ENCODE measurements around the gene PIK3C3.
"Not testable (repeated sequence)": the region's sequence is repeated elsewhere in the genome, so short reads cannot be mapped to it uniquely, and the experiment has no call there.

The PIK3C3 gene

GRCh38 chr18:42080340-42080739 is 125.3 kb downstream of the PIK3C3 start:
- DNase-seq: no peak

- no peak for DNase-seq
These were observed 127.6 kb downstream of the PIK3C3 start for GRCh38 chr18:42082415-42083234.

- DNase-seq: no peak
These were observed 131.3 kb downstream of the PIK3C3 start for GRCh38 chr18:42086288-42086687.

- DNase-seq: no peak
These were observed 132.2 kb downstream of the PIK3C3 start for GRCh38 chr18:42087235-42087634.

- no peak for DNase-seq
These were observed 132.8 kb downstream of the PIK3C3 start for GRCh38 chr18:42087876-42088275.

- no peak for DNase-seq
These were observed 137.8 kb downstream of the PIK3C3 start for GRCh38 chr18:42092848-42093247.

- no peak for DNase-seq
These were observed 139.8 kb downstream of the PIK3C3 start for GRCh38 chr18:42094875-42095274.

- no peak for DNase-seq
These were observed 140.8 kb downstream of the PIK3C3 start for GRCh38 chr18:42095732-42096377.

- DNase-seq: no peak
These were observed 145.2 kb downstream of the PIK3C3 start for GRCh38 chr18:42100248-42100647.

GRCh38 chr18:42100911-42101310 is 145.9 kb downstream of the PIK3C3 start:
- no peak for DNase-seq

GRCh38 chr18:42105394-42105793 is 150.4 kb downstream of the PIK3C3 start:
- DNase-seq: no peak

GRCh38 chr18:42106784-42107183 is 151.8 kb downstream of the PIK3C3 start:
- DNase-seq: no peak

GRCh38 chr18:42107287-42107686 is 152.3 kb downstream of the PIK3C3 start:
- DNase-seq: no peak

- DNase-seq: no peak
These were observed 152.8 kb downstream of the PIK3C3 start for GRCh38 chr18:42107691-42108450.

- DNase-seq: not testable (repeated sequence)
These were observed 157.1 kb downstream of the PIK3C3 start for GRCh38 chr18:42112147-42112546.

GRCh38 chr18:42112657-42113420 is 157.8 kb downstream of the PIK3C3 start:
- no peak for DNase-seq

GRCh38 chr18:42113529-42114191 is 158.6 kb downstream of the PIK3C3 start:
- DNase-seq: no peak

GRCh38 chr18:42114310-42114943 is 159.4 kb downstream of the PIK3C3 start:
- DNase-seq: peak; percentile 77

- DNase-seq: no peak
These were observed 171.6 kb downstream of the PIK3C3 start for GRCh38 chr18:42126586-42126985.

GRCh38 chr18:42131066-42131929 is 176.3 kb downstream of the PIK3C3 start:
- peak; percentile 33 for DNase-seq

GRCh38 chr18:42131930-42132244 is 176.9 kb downstream of the PIK3C3 start:
- no peak for DNase-seq
